ENCODE measurements around the gene LONRF2. TPM values are rescaled to one million over a fixed set of nuclear protein-coding genes. Genes with fewer than 3 reads are reported as not detected.

The LONRF2 gene
- total RNA-seq, 1 experiment from 2014 or later = 2.7 TPM

GRCh38 chr2:100279586-100280534 is 42.4 kb downstream of the LONRF2 start:
- Histone ChIP-seq H2BK120ac (ENCODE audit: low read depth, low read length, poor library complexity, severe bottlenecking) (no peak overlapping the region), H2BK5ac (ENCODE audit: insufficient read length, low read length) (no peak overlapping the region), H3T11ph (ENCODE audit: low read length) (no peak overlapping the region), H3K56ac (ENCODE audit: insufficient read length, low read depth, low read length) (no peak overlapping the region), H3K4me1 (ENCODE audit: insufficient read depth, low read length) (peaks cover 4% of the 10 kb centered on the region; the same call in 1 of the 2 replicates), H2BK15ac (ENCODE audit: low read depth, low read length) (no peak overlapping the region), H4K91ac (ENCODE audit: insufficient read length, low read depth, low read length) (no peak overlapping the region), H2AK5ac (ENCODE audit: insufficient read length, low read length) (no peak overlapping the region), H3K23ac (ENCODE audit: insufficient read length, low read depth, low read length) (no peak overlapping the region), H4K8ac (replicated peaks; ENCODE audit: insufficient read length, low read depth, low read length) (no peak overlapping the region), H3K18ac (ENCODE audit: insufficient read length, low read depth, low read length) (peak overlapping the region; percentile 4), H4K20me1 (ENCODE audit: control insufficient read depth, insufficient read depth, insufficient read length) (no peaks in the 10 kb centered on the region), H4K5ac (ENCODE audit: insufficient read length, low read depth, low read length) (no peak overlapping the region), H3K79me1 (ENCODE audit: insufficient read depth, low read depth, low read length, poor library complexity, severe bottlenecking) (no peaks in the 10 kb centered on the region), H3K79me2 (ENCODE audit: insufficient read depth, low read length) (no peaks in the 10 kb centered on the region), H3K14ac (ENCODE audit: insufficient read depth, low read length) (no peak overlapping the region), H3K9me3 (ENCODE audit: control insufficient read depth, low read depth, low read length) (no peaks in the 10 kb centered on the region), H2BK12ac (ENCODE audit: insufficient read length, low read depth, low read length) (no peak overlapping the region), H3K4me2 (ENCODE audit: insufficient read depth, insufficient read length, low read length) (no peak overlapping the region), H3K4ac (ENCODE audit: low read depth, low read length) (no peak overlapping the region), H3K23me2 (ENCODE audit: insufficient read length, low read depth, low read length, poor library complexity, severe bottlenecking) (peaks cover 3% of the 10 kb centered on the region), H3K27ac (ENCODE audit: insufficient read length, low read depth, low read length) (no peak overlapping the region), H2BK20ac (ENCODE audit: low read depth, low read length, poor library complexity, severe bottlenecking) (no peak overlapping the region), H2AFZ (ENCODE audit: low read length) (no peak overlapping the region), H3K27me3 (ENCODE audit: insufficient read depth, low read length) (no peaks in the 10 kb centered on the region), H3K9ac (ENCODE audit: extremely low read depth, insufficient read length, low read length) (no peak overlapping the region)
- DNase-seq = peak; percentile 19
- no peaks in the 10 kb centered on the region for H3K36me3 Mint-ChIP-seq (ENCODE audit: insufficient read depth in 1 of 3, low read depth in 3 of 3)
- H3K27ac Mint-ChIP-seq = peak overlapping the region; percentile 22 to 55 (median 52); a peak in 5 of 7 replicates
- no peak for TF ChIP-seq CTCF (conservative IDR thresholded peaks at IDR 0.05)
- WGBS (ENCODE audit: extremely low coverage, insufficient read length, low lambda C conversion rate) = no CpG with 5 or more reads among the region's 17 CpGs
- H3K9me3 Mint-ChIP-seq = no peaks in the 10 kb centered on the region
- no peaks in the 10 kb centered on the region for H3K27me3 Mint-ChIP-seq (ENCODE audit: low read depth)
- H3K4me3 Mint-ChIP-seq = no peak overlapping the region
- peaks cover 24% of the 10 kb centered on the region in 2 experiments for H3K4me1 Mint-ChIP-seq

Measured in H9 (cell line).